Measurements from ENCODE around the gene CAPNS1. TPM values are rescaled to one million over a fixed set of nuclear protein-coding genes. Genes with fewer than 3 reads are reported as not detected.

CAPNS1 gene
- total RNA-seq = 100 to 1,000 TPM; 153 to 179 (median 166) TPM

GRCh38 chr19:36139473-36140303 is at the start of gene CAPNS1:
CAPNS1 (plus strand) TSS chr19:36140066; CDS start chr19:36141012, 946 bp downstream.
- no peaks in the 10 kb centered on the region for H3K9me3 ChIP-seq
- TF ChIP-seq POLR2A (IDR thresholded peaks at IDR 0.05) (peak; percentile 84 to 93), CTCF (IDR thresholded peaks at IDR 0.05) (peak in 4 of 6 experiments; percentile 5 to 35 (median 20))
- H3K4me1 ChIP-seq = peaks cover 5 to 26% of the 10 kb centered on the region in 2 donors
- intact Hi-C loops (cut with DNase I) = no loop called here
- WGBS, 2 donors = 1 to 2% methylated on average over 25 to 34 of the region's 75 CpGs
- H3K27ac ChIP-seq = peak within 1 kb of the TSS; percentile 91 to 97 (median 96)
- DNase-seq = peak; percentile 98
- H3K4me3 ChIP-seq (replicated peaks in 1 of 3) = peak within 1 kb of the TSS; percentile 16 to 85 (median 68)
- no peaks in the 10 kb centered on the region for H3K27me3 ChIP-seq
- H3K36me3 ChIP-seq = peaks cover 15 to 23% of the 10 kb centered on the region in 2 donors

- Histone ChIP-seq H3K36me3 (no peaks in the 10 kb centered on the region), H3K27ac (no peak overlapping the region), H3K4me1 (no peaks in the 10 kb centered on the region), H3K27me3 (no peaks in the 10 kb centered on the region), H3K4me3 (replicated peaks in 1 of 3) (no peak overlapping the region), H3K9me3 (no peaks in the 10 kb centered on the region)
- 78 to 88% methylated on average over 13 of the region's 13 CpGs for WGBS, 2 donors
- intact Hi-C loops (cut with DNase I) = no loop called here
- TF ChIP-seq POLR2A (IDR thresholded peaks at IDR 0.05) (no peak), CTCF (IDR thresholded peaks at IDR 0.05) (no peak)
- no peak for DNase-seq
These were observed 48.8 kb upstream of the CAPNS1 start for GRCh38 chr19:36090910-36091695.

- no peaks in the 10 kb centered on the region for H3K9me3 ChIP-seq
- TF ChIP-seq POLR2A (IDR thresholded peaks at IDR 0.05) (no peak), CTCF (IDR thresholded peaks at IDR 0.05) (no peak)
- 97 to 98% methylated on average over 5 to 6 of the region's 7 CpGs for WGBS, 2 donors
- H3K4me3 ChIP-seq (replicated peaks in 1 of 3) = no peak overlapping the region
- H3K4me1 ChIP-seq = no peaks in the 10 kb centered on the region
- DNase-seq = no peak
- intact Hi-C loops (cut with DNase I) = no loop called here
- H3K27ac ChIP-seq = no peak overlapping the region
- no peaks in the 10 kb centered on the region for H3K27me3 ChIP-seq
- no peaks in the 10 kb centered on the region for H3K36me3 ChIP-seq
These were observed 47.3 kb upstream of the CAPNS1 start for GRCh38 chr19:36092566-36092965.

- Histone ChIP-seq H3K4me3 (replicated peaks in 1 of 3) (no peak overlapping the region), H3K36me3 (no peaks in the 10 kb centered on the region), H3K9me3 (no peaks in the 10 kb centered on the region), H3K27me3 (no peaks in the 10 kb centered on the region), H3K4me1 (no peaks in the 10 kb centered on the region), H3K27ac (no peak overlapping the region)
- intact Hi-C loops (cut with DNase I) = no loop called here
- WGBS, 2 donors = 89 to 90% methylated on average over 5 of the region's 5 CpGs
- DNase-seq = no peak
- TF ChIP-seq CTCF (IDR thresholded peaks at IDR 0.05) (no peak), POLR2A (IDR thresholded peaks at IDR 0.05) (no peak)
These were observed 46.7 kb upstream of the CAPNS1 start for GRCh38 chr19:36093146-36093662.

All from thyroid gland (tissue), 4 donors.